ENCODE measurements around the gene SMARCD2. TPM values are rescaled to one million over a fixed set of nuclear protein-coding genes. Genes with fewer than 3 reads are reported as not detected.
"Not testable (repeated sequence)": the region's sequence is repeated elsewhere in the genome, so short reads cannot be mapped to it uniquely, and the experiment has no call there.

The SMARCD2 gene
- total RNA-seq, 2 experiments from 2014 or later = 102 to 111 TPM

DNA sequence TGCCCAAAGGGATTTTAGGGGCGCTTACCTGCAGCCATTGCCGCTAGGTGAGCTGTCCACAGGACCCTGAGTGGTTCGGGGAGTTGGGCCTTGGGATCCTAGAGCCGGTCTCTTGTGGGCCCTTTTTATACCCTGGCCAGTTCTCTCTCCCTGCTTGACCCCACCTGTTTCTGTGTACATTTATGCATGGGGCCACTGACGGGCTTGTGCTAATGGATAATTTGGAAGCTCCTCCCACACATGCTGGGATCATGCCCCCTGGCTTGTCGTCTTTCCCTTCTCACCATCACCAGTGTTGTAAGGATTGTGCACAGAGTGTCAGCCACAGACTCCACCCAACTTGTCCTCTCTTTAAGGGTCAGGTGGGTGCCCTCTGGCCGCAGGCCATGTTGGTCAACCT, 31.1 kb upstream of the SMARCD2 start, which contains the start of gene CSH2:
TSS of gene CSH2 (minus strand) at position 101 of the 400 bp plus-strand sequence. CDS start at position 38, 63 bp downstream.
- DNase-seq; H3K27ac ChIP-seq (ENCODE audit: low read depth in 1 of 2, low read length in 2 of 2); H3K4me1 ChIP-seq (ENCODE audit: insufficient read depth, low read length); H3K27me3 Mint-ChIP-seq; H3K27ac Mint-ChIP-seq; H3K36me3 Mint-ChIP-seq (ENCODE audit: low read depth); CTCF ChIA-PET; H3K4me3 Mint-ChIP-seq; H3K27me3 ChIP-seq (ENCODE audit: control insufficient read depth in 1 of 2, insufficient read depth in 2 of 2, low read length in 2 of 2); intact Hi-C loops (cut with DNase I, micrococcal nuclease); POLR2A ChIA-PET; ATAC-seq (ENCODE audit: poor library complexity); H3K4me3 ChIP-seq (ENCODE audit: low read length); H3K36me3 ChIP-seq (ENCODE audit: insufficient read depth, low read length); H3K9me3 ChIP-seq (ENCODE audit: control insufficient read depth in 1 of 2, insufficient read depth in 1 of 2, low read length in 2 of 2); H3K9me3 Mint-ChIP-seq; H3K4me1 Mint-ChIP-seq (ENCODE audit: low read depth): not testable (repeated sequence)

DNA sequence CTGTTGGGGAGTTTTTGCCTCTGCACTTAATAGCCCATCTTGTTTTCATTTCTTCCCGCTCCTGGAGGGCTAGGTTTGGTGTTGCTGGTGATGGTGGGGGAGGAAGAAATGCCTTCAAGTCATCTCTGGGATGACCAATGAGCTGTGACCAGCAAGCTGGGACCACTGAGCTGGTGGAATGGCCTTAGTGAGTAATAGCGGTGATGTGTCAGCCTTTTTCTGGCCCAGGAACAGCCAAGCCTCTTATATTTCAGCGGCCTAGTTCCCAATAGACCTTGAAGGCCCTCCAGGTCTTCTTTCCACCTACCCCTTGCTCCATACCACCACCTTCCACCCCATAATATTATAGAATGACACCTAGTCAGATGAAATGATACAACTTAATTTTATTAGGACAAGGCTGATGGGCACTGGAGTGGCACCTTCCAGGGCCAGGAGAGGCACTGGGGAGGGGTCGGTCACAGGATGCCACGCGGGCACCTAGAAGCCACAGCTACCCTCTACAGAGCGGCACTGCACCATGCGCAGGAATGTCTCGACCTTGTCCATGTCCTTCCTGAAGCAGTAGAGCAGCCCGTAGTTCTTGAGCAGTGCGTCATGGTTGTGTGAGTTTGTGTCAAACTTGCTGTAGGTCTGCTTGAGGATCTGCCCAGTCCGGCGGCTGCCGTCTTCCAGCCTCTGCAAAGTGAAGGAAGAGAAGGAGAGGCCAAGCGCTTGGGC, 29.3 kb upstream of the SMARCD2 start:
- DNase-seq; H3K4me3 Mint-ChIP-seq; ATAC-seq (ENCODE audit: poor library complexity); H3K27ac ChIP-seq (ENCODE audit: low read depth in 1 of 2, low read length in 2 of 2); H3K27me3 ChIP-seq (ENCODE audit: control insufficient read depth in 1 of 2, insufficient read depth in 2 of 2, low read length in 2 of 2); H3K27me3 Mint-ChIP-seq; H3K4me1 Mint-ChIP-seq (ENCODE audit: low read depth); H3K27ac Mint-ChIP-seq; H3K9me3 ChIP-seq (ENCODE audit: control insufficient read depth in 1 of 2, insufficient read depth in 1 of 2, low read length in 2 of 2); CTCF ChIA-PET; H3K36me3 Mint-ChIP-seq (ENCODE audit: low read depth); intact Hi-C loops (cut with DNase I, micrococcal nuclease); POLR2A ChIA-PET; H3K4me3 ChIP-seq (ENCODE audit: low read length); H3K9me3 Mint-ChIP-seq; H3K4me1 ChIP-seq (ENCODE audit: insufficient read depth, low read length); H3K36me3 ChIP-seq (ENCODE audit: insufficient read depth, low read length): not testable (repeated sequence)

DNA sequence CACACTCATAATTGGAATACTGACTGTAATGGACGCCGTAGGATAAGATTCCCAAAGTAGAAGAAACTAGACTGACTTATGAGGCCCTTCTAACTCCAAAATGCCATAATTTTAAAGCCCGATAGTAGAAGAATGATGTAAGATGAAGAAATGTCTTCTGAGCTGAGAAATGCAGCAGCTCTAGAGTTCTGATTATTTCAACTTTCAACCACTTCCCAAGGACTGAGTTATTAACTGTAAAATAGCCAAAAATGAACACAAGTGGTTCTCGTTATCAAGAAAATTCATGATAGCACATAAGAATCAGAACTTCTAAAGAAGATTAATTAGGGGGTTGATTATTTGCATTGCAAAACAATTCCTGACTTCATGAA, 27.8 kb upstream of the SMARCD2 start:
- H3K36me3 Mint-ChIP-seq (ENCODE audit: low read depth); H3K27me3 Mint-ChIP-seq; H3K27ac ChIP-seq (ENCODE audit: low read depth in 1 of 2, low read length in 2 of 2); H3K9me3 Mint-ChIP-seq; H3K36me3 ChIP-seq (ENCODE audit: insufficient read depth, low read length); H3K27me3 ChIP-seq (ENCODE audit: control insufficient read depth in 1 of 2, insufficient read depth in 2 of 2, low read length in 2 of 2); ATAC-seq (ENCODE audit: poor library complexity); POLR2A ChIA-PET; H3K4me3 Mint-ChIP-seq; intact Hi-C loops (cut with DNase I, micrococcal nuclease); H3K4me3 ChIP-seq (ENCODE audit: low read length); H3K9me3 ChIP-seq (ENCODE audit: control insufficient read depth in 1 of 2, insufficient read depth in 1 of 2, low read length in 2 of 2); DNase-seq; H3K4me1 ChIP-seq (ENCODE audit: insufficient read depth, low read length); H3K4me1 Mint-ChIP-seq (ENCODE audit: low read depth); H3K27ac Mint-ChIP-seq: not testable (repeated sequence)
- CTCF ChIA-PET = interaction anchor here (1.0 kb wide), 1 partner anchor 22 kb away, joined by 3 read pairs; no protein-coding TSS in a partner anchor

DNA sequence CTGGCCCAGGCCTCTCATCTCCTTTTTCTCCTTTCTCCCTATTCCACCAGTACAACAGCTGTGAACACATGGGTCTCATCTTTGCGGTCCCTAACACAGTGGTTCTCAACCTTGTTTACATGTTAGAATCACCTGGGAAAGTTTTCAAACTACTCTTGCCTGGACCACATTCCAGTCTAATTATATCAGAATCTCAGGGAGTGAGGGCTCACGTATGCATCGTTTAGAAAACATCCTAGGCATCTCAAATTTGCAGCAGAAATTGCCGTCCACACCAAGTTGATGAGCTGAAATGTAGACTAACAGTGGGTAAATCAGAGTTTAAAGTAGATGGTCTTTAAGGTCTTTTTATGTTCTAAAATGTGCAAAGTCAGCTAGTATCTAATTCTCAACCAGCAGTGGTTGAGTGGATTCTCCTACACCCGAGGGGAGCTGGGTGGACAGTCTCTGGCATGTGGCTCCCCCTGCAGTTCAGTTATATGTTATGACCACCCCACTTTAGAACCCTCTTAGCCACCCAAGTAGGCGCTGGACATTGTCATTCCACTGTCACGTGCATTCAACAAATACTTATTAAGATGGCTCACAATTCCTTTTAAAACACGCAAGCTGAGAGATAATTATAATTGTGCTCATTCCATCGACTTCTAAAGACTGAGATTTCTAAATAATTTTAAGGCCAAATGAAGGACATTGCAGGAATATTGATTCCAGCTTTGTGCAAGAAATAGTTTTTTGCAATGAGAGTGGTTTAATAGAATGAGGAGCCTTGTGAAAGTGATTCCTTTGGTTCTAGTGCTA, 27.2 kb upstream of the SMARCD2 start:
- H3K4me1 ChIP-seq (ENCODE audit: insufficient read depth, low read length); H3K4me3 ChIP-seq (ENCODE audit: low read length); DNase-seq; H3K27me3 Mint-ChIP-seq; H3K27me3 ChIP-seq (ENCODE audit: control insufficient read depth in 1 of 2, insufficient read depth in 2 of 2, low read length in 2 of 2); intact Hi-C loops (cut with DNase I, micrococcal nuclease); H3K4me1 Mint-ChIP-seq (ENCODE audit: low read depth); H3K27ac ChIP-seq (ENCODE audit: low read depth in 1 of 2, low read length in 2 of 2); H3K9me3 Mint-ChIP-seq; H3K9me3 ChIP-seq (ENCODE audit: control insufficient read depth in 1 of 2, insufficient read depth in 1 of 2, low read length in 2 of 2); H3K4me3 Mint-ChIP-seq; ATAC-seq (ENCODE audit: poor library complexity); H3K27ac Mint-ChIP-seq; POLR2A ChIA-PET; H3K36me3 Mint-ChIP-seq (ENCODE audit: low read depth); H3K36me3 ChIP-seq (ENCODE audit: insufficient read depth, low read length): not testable (repeated sequence)
- CTCF ChIA-PET = interaction anchor here (1.0 kb wide), 1 partner anchor 21 kb away, joined by 3 read pairs; no protein-coding TSS in a partner anchor

DNA sequence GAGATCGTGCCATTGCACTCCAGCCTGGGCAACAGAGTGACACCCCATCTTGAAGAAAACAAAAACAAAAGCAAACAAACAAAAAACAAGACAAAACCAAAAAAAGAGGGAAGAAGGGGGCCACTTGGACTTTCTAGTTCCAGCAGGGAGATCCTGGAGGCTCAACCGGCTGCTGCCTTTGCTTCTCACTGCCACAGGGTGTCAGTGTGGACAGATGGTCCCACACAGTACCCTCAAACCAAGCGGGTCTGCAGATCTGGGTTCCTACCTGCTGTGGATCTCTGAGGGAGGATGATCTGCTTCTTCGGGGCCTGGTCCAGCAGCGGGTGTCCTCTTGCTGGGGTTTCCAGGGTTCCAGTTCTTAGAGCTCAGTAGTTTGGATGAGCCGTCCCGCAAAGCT, 24.1 kb upstream of the SMARCD2 start:
- ChIA-PET POLR2A (interaction anchor here (0.7 to 1.2 kb wide), 3 partner anchors 18 to 169 kb away, joined by 3 to 4 read pairs (median 3); no protein-coding TSS in a partner anchor), CTCF (interaction anchor here (0.9 to 1.3 kb wide), 2 partner anchors 12 to 20 kb away, joined by 3 to 5 read pairs; no protein-coding TSS in a partner anchor)
- H3K9me3 Mint-ChIP-seq; intact Hi-C loops (cut with DNase I, micrococcal nuclease); H3K36me3 Mint-ChIP-seq (ENCODE audit: low read depth); H3K4me1 ChIP-seq (ENCODE audit: insufficient read depth, low read length); H3K27me3 Mint-ChIP-seq; DNase-seq; H3K27me3 ChIP-seq (ENCODE audit: control insufficient read depth in 1 of 2, insufficient read depth in 2 of 2, low read length in 2 of 2); H3K27ac Mint-ChIP-seq; H3K9me3 ChIP-seq (ENCODE audit: control insufficient read depth in 1 of 2, insufficient read depth in 1 of 2, low read length in 2 of 2); H3K4me1 Mint-ChIP-seq (ENCODE audit: low read depth); H3K36me3 ChIP-seq (ENCODE audit: insufficient read depth, low read length); H3K4me3 Mint-ChIP-seq; H3K4me3 ChIP-seq (ENCODE audit: low read length); ATAC-seq (ENCODE audit: poor library complexity); H3K27ac ChIP-seq (ENCODE audit: low read depth in 1 of 2, low read length in 2 of 2): not testable (repeated sequence)

Data from CD4-positive, alpha-beta T cell (primary cell).